Neuron (in vitro differentiated cells): Measurements from ENCODE around the gene CMSS1.

Experiments used
- H2AFZ ChIP-seq: one replicate; pipeline ENCODE4 v1.6.1; 2013; ENCODE audit warnings: low read depth, mild to moderate bottlenecking, inconsistent platforms, low read length, moderate library complexity
- H3K27me3 ChIP-seq: one replicate; pipeline ENCODE4 v1.6.1; 2013; ENCODE audit warnings: low read length; ENCODE audit not compliant: insufficient read depth
- H3K36me3 ChIP-seq: one replicate; pipeline ENCODE4 v1.6.1; 2013; ENCODE audit warnings: low read length; ENCODE audit not compliant: insufficient read depth
- H3K4me1 ChIP-seq: one replicate; pipeline ENCODE4 v1.6.1; 2013; ENCODE audit warnings: low read length; ENCODE audit not compliant: insufficient read depth
- H3K4me3 ChIP-seq: 2 replicates; pipeline ENCODE4 v1.5.1; 2013; ENCODE audit warnings: mild to moderate bottlenecking, low read length, moderate library complexity
- H3K9me3 ChIP-seq: one replicate; pipeline ENCODE4 v1.6.1; 2013; ENCODE audit warnings: low read length

CMSS1 gene

GRCh38 chr3:99949956-99950670 lies 132.5 kb downstream of the CMSS1 start:
- no peaks in the 10 kb centered on the region for H3K27me3 ChIP-seq
- H3K36me3 ChIP-seq, result no peaks in the 10 kb centered on the region
- H3K4me3 ChIP-seq, result no peak overlapping the region
- H2AFZ ChIP-seq, result no peak overlapping the region
- H3K4me1 ChIP-seq, result peaks cover 14% of the 10 kb centered on the region
- no peaks in the 10 kb centered on the region for H3K9me3 ChIP-seq

GRCh38 chr3:99950921-99951320 lies 133.3 kb downstream of the CMSS1 start:
- H3K9me3 ChIP-seq, result no peaks in the 10 kb centered on the region
- H3K4me1 ChIP-seq, result peaks cover 6% of the 10 kb centered on the region
- H3K4me3 ChIP-seq, result no peak overlapping the region
- no peak overlapping the region for H2AFZ ChIP-seq
- no peaks in the 10 kb centered on the region for H3K36me3 ChIP-seq
- H3K27me3 ChIP-seq, result no peaks in the 10 kb centered on the region

- Histone ChIP-seq H2AFZ (no peak overlapping the region), H3K4me1 (no peaks in the 10 kb centered on the region), H3K36me3 (no peaks in the 10 kb centered on the region), H3K27me3 (no peaks in the 10 kb centered on the region), H3K9me3 (no peaks in the 10 kb centered on the region), H3K4me3 (no peak overlapping the region)
Measured at GRCh38 chr3:99951701-99952100, 134.0 kb downstream of the CMSS1 start.

GRCh38 chr3:99952306-99952705 lies 134.6 kb downstream of the CMSS1 start:
- Histone ChIP-seq H3K4me3 (no peak overlapping the region), H2AFZ (no peak overlapping the region), H3K36me3 (no peaks in the 10 kb centered on the region), H3K27me3 (no peaks in the 10 kb centered on the region), H3K4me1 (no peaks in the 10 kb centered on the region), H3K9me3 (no peaks in the 10 kb centered on the region)

- no peaks in the 10 kb centered on the region for H3K36me3 ChIP-seq
- no peaks in the 10 kb centered on the region for H3K4me1 ChIP-seq
- H3K9me3 ChIP-seq, result no peaks in the 10 kb centered on the region
- H3K27me3 ChIP-seq, result no peaks in the 10 kb centered on the region
- H3K4me3 ChIP-seq, result no peak overlapping the region
- no peak overlapping the region for H2AFZ ChIP-seq
Measured at GRCh38 chr3:99953596-99953995, 135.9 kb downstream of the CMSS1 start.

- Histone ChIP-seq H2AFZ (no peak overlapping the region), H3K4me3 (no peak overlapping the region), H3K27me3 (no peaks in the 10 kb centered on the region), H3K4me1 (no peaks in the 10 kb centered on the region), H3K36me3 (no peaks in the 10 kb centered on the region), H3K9me3 (no peaks in the 10 kb centered on the region)
Measured at GRCh38 chr3:99954914-99955644, 137.4 kb downstream of the CMSS1 start.

- H3K36me3 ChIP-seq, result no peaks in the 10 kb centered on the region
- no peak overlapping the region for H2AFZ ChIP-seq
- no peaks in the 10 kb centered on the region for H3K27me3 ChIP-seq
- no peaks in the 10 kb centered on the region for H3K9me3 ChIP-seq
- H3K4me1 ChIP-seq, result no peaks in the 10 kb centered on the region
- H3K4me3 ChIP-seq, result no peak overlapping the region
Measured at GRCh38 chr3:99955773-99956562, 138.3 kb downstream of the CMSS1 start.

- H3K9me3 ChIP-seq, result no peaks in the 10 kb centered on the region
- no peak overlapping the region for H3K4me3 ChIP-seq
- H2AFZ ChIP-seq, result no peak overlapping the region
- no peaks in the 10 kb centered on the region for H3K4me1 ChIP-seq
- no peaks in the 10 kb centered on the region for H3K27me3 ChIP-seq
- no peaks in the 10 kb centered on the region for H3K36me3 ChIP-seq
Measured at GRCh38 chr3:99957151-99957796, 139.6 kb downstream of the CMSS1 start.

- H3K4me1 ChIP-seq, result no peaks in the 10 kb centered on the region
Measured at GRCh38 chr3:99958222-99958912, 140.7 kb downstream of the CMSS1 start.

GRCh38 chr3:99960123-99960878 lies 142.6 kb downstream of the CMSS1 start:
- Histone ChIP-seq H3K9me3 (no peaks in the 10 kb centered on the region), H3K36me3 (no peaks in the 10 kb centered on the region), H2AFZ (no peak overlapping the region), H3K27me3 (no peaks in the 10 kb centered on the region), H3K4me1 (no peaks in the 10 kb centered on the region), H3K4me3 (no peak overlapping the region)

More at GRCh38 chr3:99958222-99958912, 140.7 kb downstream of the CMSS1 start:
- H3K9me3 ChIP-seq, result no peaks in the 10 kb centered on the region
- H3K4me3 ChIP-seq, result no peak overlapping the region
- H3K36me3 ChIP-seq, result no peaks in the 10 kb centered on the region
- H2AFZ ChIP-seq, result no peak overlapping the region
- no peaks in the 10 kb centered on the region for H3K27me3 ChIP-seq

GRCh38 chr3:99960941-99961340 lies 143.3 kb downstream of the CMSS1 start:
- Histone ChIP-seq H3K4me3 (no peak overlapping the region), H3K9me3 (no peaks in the 10 kb centered on the region)

More at GRCh38 chr3:99960941-99961340, 143.3 kb downstream of the CMSS1 start:
- Histone ChIP-seq H2AFZ (no peak overlapping the region), H3K4me1 (no peaks in the 10 kb centered on the region), H3K36me3 (no peaks in the 10 kb centered on the region), H3K27me3 (no peaks in the 10 kb centered on the region)
